ENCODE data around the gene ATP8A1.

The ATP8A1 gene

GRCh38 chr4:42446823-42447222, 210.1 kb downstream of the ATP8A1 start:
- FAIRE-seq: no peak
- DNase-seq (ENCODE audit: insufficient read length, low spot score): no peak
- TF ChIP-seq POU2F2 (IDR thresholded peaks at IDR 0.05; ENCODE audit: low read depth, low read length) (no peak), PAX5 (IDR thresholded peaks at IDR 0.05; ENCODE audit: insufficient read depth, low read length, severe bottlenecking) (no peak), SPI1 (IDR thresholded peaks at IDR 0.05; ENCODE audit: low read depth, low read length) (no peak), TAF1 (IDR thresholded peaks at IDR 0.05; ENCODE audit: low read depth, low read length) (no peak), POLR2AphosphoS5 (IDR thresholded peaks at IDR 0.05; ENCODE audit: low read depth, low read length) (no peak), POLR2A (IDR thresholded peaks at IDR 0.05; ENCODE audit: low read depth, low read length) (no peak)

GRCh38 chr4:42445038-42445437, 211.9 kb downstream of the ATP8A1 start:
- DNase-seq (ENCODE audit: insufficient read length, low spot score): no peak
- FAIRE-seq: no peak
- TF ChIP-seq PAX5 (IDR thresholded peaks at IDR 0.05; ENCODE audit: insufficient read depth, low read length, severe bottlenecking) (no peak), TAF1 (IDR thresholded peaks at IDR 0.05; ENCODE audit: low read depth, low read length) (no peak), POLR2A (IDR thresholded peaks at IDR 0.05; ENCODE audit: low read depth, low read length) (no peak), POU2F2 (IDR thresholded peaks at IDR 0.05; ENCODE audit: low read depth, low read length) (no peak)

GRCh38 chr4:42442601-42443000, 214.3 kb downstream of the ATP8A1 start:
- TF ChIP-seq POU2F2 (IDR thresholded peaks at IDR 0.05; ENCODE audit: low read depth, low read length) (no peak), POLR2AphosphoS5 (IDR thresholded peaks at IDR 0.05; ENCODE audit: low read depth, low read length) (no peak), POLR2A (IDR thresholded peaks at IDR 0.05; ENCODE audit: low read depth, low read length) (no peak), TAF1 (IDR thresholded peaks at IDR 0.05; ENCODE audit: low read depth, low read length) (no peak), SPI1 (IDR thresholded peaks at IDR 0.05; ENCODE audit: low read depth, low read length) (no peak), PAX5 (IDR thresholded peaks at IDR 0.05; ENCODE audit: insufficient read depth, low read length, severe bottlenecking) (no peak)
- no peak for DNase-seq (ENCODE audit: insufficient read length, low spot score)
- no peak for FAIRE-seq

GRCh38 chr4:42440083-42440482, 216.8 kb downstream of the ATP8A1 start:
- TF ChIP-seq PAX5 (IDR thresholded peaks at IDR 0.05; ENCODE audit: insufficient read depth, low read length, severe bottlenecking): no peak
- no peak for TF ChIP-seq TAF1 (IDR thresholded peaks at IDR 0.05; ENCODE audit: low read depth, low read length)
- TF ChIP-seq SPI1 (IDR thresholded peaks at IDR 0.05; ENCODE audit: low read depth, low read length): no peak
- TF ChIP-seq POLR2AphosphoS5 (IDR thresholded peaks at IDR 0.05; ENCODE audit: low read depth, low read length): no peak
- TF ChIP-seq POU2F2 (IDR thresholded peaks at IDR 0.05; ENCODE audit: low read depth, low read length): no peak
- no peak for TF ChIP-seq POLR2A (IDR thresholded peaks at IDR 0.05; ENCODE audit: low read depth, low read length)
- FAIRE-seq: no peak
- DNase-seq (ENCODE audit: insufficient read length, low spot score): no peak

GRCh38 chr4:42436928-42437565, 219.9 kb downstream of the ATP8A1 start:
- DNase-seq (ENCODE audit: insufficient read length, low spot score): no peak
- no peak for TF ChIP-seq POU2F2 (IDR thresholded peaks at IDR 0.05; ENCODE audit: low read depth, low read length)
- TF ChIP-seq POLR2A (IDR thresholded peaks at IDR 0.05; ENCODE audit: low read depth, low read length): no peak
- TF ChIP-seq TAF1 (IDR thresholded peaks at IDR 0.05; ENCODE audit: low read depth, low read length): no peak
- TF ChIP-seq POLR2AphosphoS5 (IDR thresholded peaks at IDR 0.05; ENCODE audit: low read depth, low read length): no peak
- TF ChIP-seq SPI1 (IDR thresholded peaks at IDR 0.05; ENCODE audit: low read depth, low read length): no peak
- TF ChIP-seq PAX5 (IDR thresholded peaks at IDR 0.05; ENCODE audit: insufficient read depth, low read length, severe bottlenecking): no peak
- no peak for FAIRE-seq

GRCh38 chr4:42428036-42428435, 228.9 kb downstream of the ATP8A1 start:
- TF ChIP-seq POU2F2 (IDR thresholded peaks at IDR 0.05; ENCODE audit: low read depth, low read length) (no peak), POLR2A (IDR thresholded peaks at IDR 0.05; ENCODE audit: low read depth, low read length) (no peak), PAX5 (IDR thresholded peaks at IDR 0.05; ENCODE audit: insufficient read depth, low read length, severe bottlenecking) (no peak), TAF1 (IDR thresholded peaks at IDR 0.05; ENCODE audit: low read depth, low read length) (no peak), POLR2AphosphoS5 (IDR thresholded peaks at IDR 0.05; ENCODE audit: low read depth, low read length) (no peak), SPI1 (IDR thresholded peaks at IDR 0.05; ENCODE audit: low read depth, low read length) (no peak)
- no peak for FAIRE-seq
- no peak for DNase-seq (ENCODE audit: insufficient read length, low spot score)

- TF ChIP-seq POLR2A (IDR thresholded peaks at IDR 0.05; ENCODE audit: low read depth, low read length) (no peak), POU2F2 (IDR thresholded peaks at IDR 0.05; ENCODE audit: low read depth, low read length) (no peak), TAF1 (IDR thresholded peaks at IDR 0.05; ENCODE audit: low read depth, low read length) (no peak), PAX5 (IDR thresholded peaks at IDR 0.05; ENCODE audit: insufficient read depth, low read length, severe bottlenecking) (no peak), POLR2AphosphoS5 (IDR thresholded peaks at IDR 0.05; ENCODE audit: low read depth, low read length) (no peak), SPI1 (IDR thresholded peaks at IDR 0.05; ENCODE audit: low read depth, low read length) (no peak)
- no peak for FAIRE-seq
Observed at GRCh38 chr4:42425146-42426065, 231.5 kb downstream of the ATP8A1 start.

GRCh38 chr4:42420140-42420539, 236.8 kb downstream of the ATP8A1 start:
- no peak for DNase-seq (ENCODE audit: insufficient read length, low spot score)
- no peak for TF ChIP-seq PAX5 (IDR thresholded peaks at IDR 0.05; ENCODE audit: insufficient read depth, low read length, severe bottlenecking)
- TF ChIP-seq POU2F2 (IDR thresholded peaks at IDR 0.05; ENCODE audit: low read depth, low read length): no peak
- TF ChIP-seq SPI1 (IDR thresholded peaks at IDR 0.05; ENCODE audit: low read depth, low read length): no peak
- TF ChIP-seq POLR2AphosphoS5 (IDR thresholded peaks at IDR 0.05; ENCODE audit: low read depth, low read length): no peak
- FAIRE-seq: no peak

More at GRCh38 chr4:42425146-42426065, 231.5 kb downstream of the ATP8A1 start:
- DNase-seq (ENCODE audit: insufficient read length, low spot score): no peak

GRCh38 chr4:42417550-42417949, 239.4 kb downstream of the ATP8A1 start:
- FAIRE-seq (no peak), DNase-seq (ENCODE audit: insufficient read length, low spot score) (no peak)
- TF ChIP-seq SPI1 (IDR thresholded peaks at IDR 0.05; ENCODE audit: low read depth, low read length) (no peak), PAX5 (IDR thresholded peaks at IDR 0.05; ENCODE audit: insufficient read depth, low read length, severe bottlenecking) (no peak), TAF1 (IDR thresholded peaks at IDR 0.05; ENCODE audit: low read depth, low read length) (no peak), POLR2A (IDR thresholded peaks at IDR 0.05; ENCODE audit: low read depth, low read length) (no peak), POU2F2 (IDR thresholded peaks at IDR 0.05; ENCODE audit: low read depth, low read length) (no peak), POLR2AphosphoS5 (IDR thresholded peaks at IDR 0.05; ENCODE audit: low read depth, low read length) (no peak)
